GM21576 (cell line): ENCODE data around the gene ZNF423.
"Not testable (repeated sequence)": the region's sequence is repeated elsewhere in the genome, so short reads cannot be mapped to it uniquely, and the experiment has no call there.

ENCODE experiments used
- ATAC-seq: cut with Tn5 transposase; IDR thresholded peaks from one replicate; pipeline ENCODE4 v1.9.1; 2021; ENCODE audit warnings: mild to moderate bottlenecking, moderate library complexity; ENCODE audit not compliant: unreplicated experiment

ZNF423 gene

DNA sequence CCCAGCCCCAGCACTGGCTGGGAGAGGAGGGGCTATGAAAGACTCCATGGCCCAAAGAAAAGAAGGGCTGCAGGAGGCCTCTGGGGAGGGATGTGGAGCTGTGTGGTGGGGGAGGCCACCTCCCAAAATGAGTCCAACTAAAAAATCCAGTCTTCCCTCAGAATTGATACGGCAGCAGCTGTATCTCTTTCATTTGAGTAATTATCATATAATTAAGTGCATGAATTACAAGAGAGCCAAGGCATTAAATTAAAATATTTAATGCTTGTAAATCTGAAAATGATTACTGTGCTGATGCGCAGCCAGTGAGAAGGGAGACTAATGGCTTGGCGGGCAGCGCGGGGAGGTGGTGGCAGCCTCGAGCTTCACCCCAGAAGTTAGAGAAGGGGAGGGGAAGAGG is 289.5 kb downstream of the ZNF423 start:
- no peak for ATAC-seq

GRCh38 chr16:49564496-49565229 is 291.2 kb downstream of the ZNF423 start:
- no peak for ATAC-seq

GRCh38 chr16:49563666-49564065 is 292.2 kb downstream of the ZNF423 start:
- ATAC-seq = no peak

DNA sequence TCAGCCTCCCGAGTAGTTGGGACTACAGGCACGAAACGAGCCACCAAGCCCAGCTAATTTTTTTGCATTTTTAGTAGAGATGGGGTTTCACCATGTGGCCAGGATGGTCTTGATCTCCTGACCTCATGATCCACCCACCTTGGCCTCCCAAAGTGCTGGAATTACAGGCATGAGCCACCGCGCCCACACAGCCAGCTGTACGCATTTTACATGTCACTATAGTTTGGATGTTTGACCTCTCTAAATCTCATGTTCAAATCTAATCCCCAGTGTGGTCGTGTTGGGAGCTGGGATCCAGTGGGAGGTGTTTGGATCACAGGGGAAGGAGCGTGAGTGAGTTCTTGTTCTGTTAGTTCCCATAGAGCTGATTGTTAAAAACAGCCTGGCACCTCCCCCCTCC is 293.0 kb downstream of the ZNF423 start:
- not testable (repeated sequence) for ATAC-seq

GRCh38 chr16:49562228-49562627 is 293.7 kb downstream of the ZNF423 start:
- no peak for ATAC-seq

DNA sequence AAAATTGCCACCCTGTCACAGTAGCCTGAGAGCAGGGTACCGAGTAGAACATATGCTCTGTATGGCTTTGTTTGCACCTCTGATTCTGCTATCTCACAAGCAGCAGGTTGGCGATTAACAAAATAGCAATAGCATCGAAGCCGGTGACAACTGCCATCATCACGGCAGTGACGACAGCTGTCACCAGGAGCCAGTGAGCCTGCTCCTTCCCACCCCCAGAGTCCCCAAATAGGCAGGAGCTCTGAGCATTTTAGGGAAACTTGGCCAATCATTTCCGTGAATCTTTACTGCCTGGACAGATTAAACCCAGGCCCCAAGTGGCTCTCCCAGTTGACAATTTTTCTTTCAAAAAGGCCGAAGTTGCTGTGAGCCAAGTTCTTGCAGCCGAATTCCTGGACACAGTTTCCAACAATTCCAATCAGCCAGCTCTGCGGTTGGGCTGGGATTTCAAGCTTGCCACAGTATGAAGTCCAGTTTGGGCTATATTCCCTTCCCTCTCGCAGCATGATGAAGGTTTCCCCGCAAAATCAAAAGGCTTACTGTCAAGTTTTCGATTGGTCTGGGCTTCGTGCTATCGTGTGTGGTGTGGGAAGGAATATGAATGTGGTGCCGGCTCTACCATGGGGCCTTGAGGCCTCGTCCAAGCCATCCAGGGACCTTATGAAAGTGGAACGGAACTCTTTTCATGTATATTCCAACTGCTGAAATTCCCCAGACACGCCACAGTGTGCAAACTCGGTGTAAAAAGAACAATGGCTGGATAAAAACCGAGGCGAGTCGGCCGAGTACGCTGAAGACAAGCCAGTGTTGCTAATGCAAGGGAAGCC is 295.7 kb downstream of the ZNF423 start:
- no peak for ATAC-seq

GRCh38 chr16:49559242-49559641 is 296.7 kb downstream of the ZNF423 start:
- no peak for ATAC-seq

GRCh38 chr16:49558451-49558850 is 297.5 kb downstream of the ZNF423 start:
- ATAC-seq = no peak

DNA sequence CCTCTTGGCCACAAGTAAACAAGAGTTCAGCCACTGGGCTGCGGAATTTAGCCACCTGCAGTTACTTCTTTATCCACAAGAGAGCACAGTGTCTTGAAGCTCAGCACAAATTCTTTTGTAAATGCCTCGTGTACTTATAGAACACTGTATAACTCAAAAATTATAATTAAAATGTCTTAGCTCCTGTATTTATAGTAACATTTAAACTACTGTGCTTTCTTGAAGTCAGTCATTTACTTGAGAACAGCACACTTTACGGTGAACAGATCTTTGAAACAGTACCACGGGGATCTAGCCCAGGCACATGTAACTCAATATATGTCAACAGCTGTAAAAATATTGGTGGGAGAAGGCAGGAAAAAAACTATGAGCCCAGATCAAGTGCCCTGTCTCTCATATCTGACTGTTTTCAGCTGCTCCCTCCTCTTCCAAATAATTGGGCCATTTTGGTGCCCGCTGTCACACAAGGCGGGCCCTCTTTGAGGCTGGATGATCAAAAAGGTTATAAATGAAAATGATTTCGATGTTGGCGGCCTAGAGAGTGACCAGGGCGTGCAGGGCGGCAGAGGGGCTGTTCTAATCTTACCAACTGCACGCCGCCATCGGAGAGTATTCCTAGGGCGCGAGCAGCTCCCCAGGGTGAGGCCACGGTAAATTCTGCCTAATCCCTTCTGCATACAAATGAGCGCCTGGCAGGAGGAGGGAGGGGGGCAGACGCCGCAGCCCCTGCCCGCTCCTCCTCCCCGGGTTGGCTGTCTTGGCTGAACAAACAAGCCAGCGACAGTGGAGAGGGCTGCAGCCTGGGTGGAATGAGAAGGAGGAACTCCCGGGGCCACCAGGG is 299.1 kb downstream of the ZNF423 start:
- no peak for ATAC-seq

- no peak for ATAC-seq
These were observed 299.7 kb downstream of the ZNF423 start for GRCh38 chr16:49556249-49556605.

- no peak for ATAC-seq
These were observed 301.2 kb downstream of the ZNF423 start for GRCh38 chr16:49554681-49555080.

- no peak for ATAC-seq
These were observed 303.5 kb downstream of the ZNF423 start for GRCh38 chr16:49552313-49552928.

- no peak for ATAC-seq
These were observed 305.2 kb downstream of the ZNF423 start for GRCh38 chr16:49550666-49551065.

DNA sequence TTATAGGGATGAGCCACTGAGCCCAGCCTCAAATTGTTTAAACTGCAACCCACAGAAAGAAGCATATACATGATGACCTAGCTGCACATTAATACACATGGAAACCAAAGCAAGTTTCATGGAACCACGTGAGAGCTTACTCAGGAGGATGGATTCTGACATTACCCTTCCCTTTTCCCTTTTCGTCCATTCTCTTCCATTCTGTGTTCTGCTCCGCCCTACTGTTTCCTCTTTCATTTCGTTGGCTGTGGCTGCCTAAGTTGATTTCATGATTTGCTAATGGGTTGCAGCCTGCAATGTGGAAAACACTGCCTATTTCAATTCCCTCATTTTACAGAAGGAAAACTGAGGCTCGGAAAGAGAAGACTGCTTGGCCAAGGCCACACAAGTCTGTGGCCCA is 305.8 kb downstream of the ZNF423 start:
- no peak for ATAC-seq

DNA sequence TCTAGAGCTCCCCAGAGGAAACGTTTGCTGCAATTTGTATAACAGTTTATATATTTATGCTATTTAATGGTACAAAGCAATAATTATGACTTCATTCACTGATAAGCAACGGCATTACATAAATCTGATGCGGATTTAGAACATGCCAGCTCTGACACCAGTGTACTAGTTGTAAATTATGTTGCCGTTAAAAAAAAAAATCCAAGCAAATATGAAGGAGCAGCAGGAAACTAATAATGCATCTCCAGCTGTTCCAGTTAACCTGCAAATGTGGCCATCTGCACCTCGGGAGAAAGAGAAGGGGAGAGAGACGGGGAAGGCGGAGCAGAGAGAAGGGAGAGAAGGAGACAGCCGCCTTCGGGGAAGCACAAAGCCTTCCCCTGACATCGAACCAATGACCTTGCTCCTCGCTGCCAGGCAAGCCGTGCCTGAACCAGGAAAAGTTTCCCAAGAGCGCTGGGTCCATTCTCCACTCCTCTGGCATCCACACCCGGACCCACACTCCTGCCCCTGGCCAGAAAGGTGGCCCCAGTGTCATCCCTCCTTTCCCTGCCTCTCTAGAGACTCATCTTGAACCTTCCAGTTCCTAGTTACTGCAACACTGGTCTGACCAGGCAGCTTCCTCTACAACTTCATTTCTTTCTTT is 307.5 kb downstream of the ZNF423 start:
- no peak for ATAC-seq

GRCh38 chr16:49547448-49547847 is 308.5 kb downstream of the ZNF423 start:
- ATAC-seq = no peak

DNA sequence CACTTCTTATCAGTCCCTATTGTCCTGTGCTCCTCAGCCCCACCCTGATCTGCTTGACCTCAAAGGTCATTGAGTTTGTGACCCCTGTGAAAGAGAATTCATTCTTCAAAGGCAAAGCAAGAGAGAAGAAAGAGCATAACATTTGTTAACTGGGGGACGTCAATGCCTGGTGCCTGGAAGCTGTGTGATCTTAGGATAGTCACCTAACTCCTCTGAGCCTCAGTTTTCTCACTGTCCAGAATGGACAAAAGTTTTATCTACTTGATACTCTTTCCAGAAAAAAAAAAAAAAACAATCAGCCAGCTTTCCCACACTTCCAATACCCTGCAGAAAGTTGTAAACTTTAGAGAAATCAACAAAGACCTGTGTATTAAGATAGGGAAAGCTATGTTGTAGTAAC is 309.2 kb downstream of the ZNF423 start:
- no peak for ATAC-seq

DNA sequence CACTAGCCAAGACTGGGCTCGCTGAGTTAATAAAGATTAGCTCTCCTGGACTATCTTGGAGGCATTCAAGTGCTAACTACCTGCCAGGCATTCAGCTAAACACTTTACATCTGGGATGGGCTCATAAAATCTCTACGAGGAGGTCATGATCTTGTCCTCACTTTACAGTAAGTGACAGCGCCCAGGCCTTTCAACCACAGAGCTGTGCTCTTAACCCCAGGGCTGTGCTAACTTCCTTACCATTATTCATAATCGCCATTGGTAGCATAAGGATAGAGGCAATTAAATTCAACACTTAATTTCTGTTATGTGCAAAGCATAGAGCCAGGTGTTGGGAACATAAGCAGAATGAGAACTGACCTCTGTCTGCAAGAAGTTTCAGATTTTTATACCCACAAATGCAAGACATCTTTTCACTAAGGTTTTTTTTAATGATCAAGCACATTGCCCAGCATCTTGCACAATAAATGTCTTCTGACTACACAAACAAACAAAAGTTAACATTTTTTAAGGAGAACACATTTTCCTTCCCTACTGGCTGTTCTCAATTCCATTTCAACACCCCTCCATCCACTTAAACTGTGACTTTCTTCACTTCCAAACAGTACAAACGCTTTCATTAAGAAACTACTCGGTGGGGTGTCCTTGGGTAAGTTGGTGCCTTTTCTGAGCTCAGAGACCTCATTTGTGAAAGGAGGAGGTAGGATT is 310.0 kb downstream of the ZNF423 start:
- no peak for ATAC-seq

GRCh38 chr16:49545243-49545642 is 310.7 kb downstream of the ZNF423 start:
- no peak for ATAC-seq

DNA sequence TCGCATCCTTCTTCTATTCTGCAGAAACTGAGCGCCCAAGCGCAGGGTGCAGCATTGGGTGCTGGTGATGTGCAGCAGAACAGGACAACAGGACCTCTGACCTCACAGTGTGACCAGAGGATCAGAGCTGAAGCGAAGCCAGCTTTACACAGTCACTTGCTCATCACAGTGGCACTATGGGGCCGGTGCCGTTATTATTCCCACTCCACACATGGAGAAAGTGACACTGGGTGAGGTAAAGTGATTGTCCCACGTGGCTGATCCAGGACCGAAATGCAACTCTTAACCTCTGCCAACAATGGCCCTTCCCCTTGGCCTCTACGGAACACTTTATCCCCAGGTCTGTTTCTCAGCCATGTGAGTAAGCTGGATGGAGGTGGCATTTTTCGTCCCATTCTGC is 311.1 kb downstream of the ZNF423 start:
- no peak for ATAC-seq
